ENCODE measurements around the gene UNC119B. TPM values are rescaled to one million over a fixed set of nuclear protein-coding genes. Genes with fewer than 3 reads are reported as not detected.

The UNC119B gene
- total RNA-seq, 4 donors from 2014 or later, result 44.1 to 65.3 (median 61.6) TPM

DNA sequence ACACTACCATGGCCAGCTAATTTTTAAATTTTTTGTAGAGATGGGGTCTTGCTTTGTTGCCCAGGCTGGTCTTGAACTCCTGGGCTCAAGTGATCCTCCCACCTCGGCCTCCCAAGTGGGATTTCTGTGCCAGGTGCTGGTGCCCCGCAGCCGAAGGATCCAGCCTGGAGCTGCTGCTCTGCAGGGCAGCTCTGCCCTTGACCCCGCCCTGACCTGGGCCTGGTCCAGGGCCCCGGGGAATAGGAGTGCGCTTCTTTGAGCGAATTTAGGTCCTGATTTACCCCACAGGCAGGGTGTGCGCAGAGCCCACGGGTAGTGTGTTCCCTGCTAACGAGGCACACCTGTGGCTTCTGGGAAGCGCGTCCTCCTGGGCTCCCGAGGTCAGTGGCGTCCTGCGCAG lies 30.6 kb downstream of the UNC119B start:
- DNase-seq, result no peak

DNA sequence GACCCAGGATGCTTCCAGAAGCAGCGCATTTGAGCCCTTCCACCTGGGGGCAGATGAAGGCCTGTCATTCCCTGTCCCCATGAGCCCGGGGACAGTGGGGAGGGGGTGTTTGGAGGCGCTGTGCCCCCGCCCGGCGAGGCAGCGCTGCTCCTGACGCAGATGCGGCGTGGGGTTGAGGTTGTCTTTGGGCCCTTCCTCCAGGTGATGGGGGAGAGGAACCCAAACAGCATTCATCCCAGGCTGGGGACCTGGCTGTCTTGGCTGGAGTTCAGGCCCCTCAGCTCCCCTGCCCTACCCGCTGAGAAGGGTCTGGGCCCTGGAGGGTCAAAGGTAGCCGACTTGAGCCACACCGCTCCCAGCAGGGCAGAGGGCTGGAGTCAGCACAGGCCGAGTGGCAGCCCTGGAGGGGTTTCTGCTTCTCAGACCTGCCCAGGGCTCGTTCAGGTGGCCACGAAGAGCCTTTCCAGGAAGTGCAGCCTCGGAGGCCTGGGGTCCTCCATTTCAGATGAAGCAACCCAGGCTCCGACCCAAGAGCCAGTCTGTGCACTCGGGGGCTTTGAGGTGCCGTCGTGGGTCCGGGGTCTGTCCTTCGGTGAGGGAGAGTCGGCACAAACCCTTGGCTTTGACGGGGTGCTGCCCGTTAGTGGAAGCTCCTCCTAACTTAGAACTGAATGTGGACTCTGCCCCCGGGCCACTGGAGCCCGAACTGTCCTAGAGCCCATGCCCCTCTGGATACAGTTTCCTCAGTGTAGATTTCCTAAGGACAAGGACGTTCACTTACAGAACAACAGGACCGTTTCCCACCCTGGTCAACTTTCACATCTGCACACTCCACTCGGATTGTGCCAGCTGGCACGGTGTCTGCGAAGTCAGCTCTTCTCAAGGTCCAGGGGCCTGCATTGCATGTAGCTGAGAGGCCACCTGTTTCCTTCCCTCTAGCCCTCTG lies 31.5 kb downstream of the UNC119B start:
- WGBS, 2 donors, result 76 to 81% methylated on average over 14 to 21 of the region's 33 CpGs
- TF ChIP-seq, protein P1, sequence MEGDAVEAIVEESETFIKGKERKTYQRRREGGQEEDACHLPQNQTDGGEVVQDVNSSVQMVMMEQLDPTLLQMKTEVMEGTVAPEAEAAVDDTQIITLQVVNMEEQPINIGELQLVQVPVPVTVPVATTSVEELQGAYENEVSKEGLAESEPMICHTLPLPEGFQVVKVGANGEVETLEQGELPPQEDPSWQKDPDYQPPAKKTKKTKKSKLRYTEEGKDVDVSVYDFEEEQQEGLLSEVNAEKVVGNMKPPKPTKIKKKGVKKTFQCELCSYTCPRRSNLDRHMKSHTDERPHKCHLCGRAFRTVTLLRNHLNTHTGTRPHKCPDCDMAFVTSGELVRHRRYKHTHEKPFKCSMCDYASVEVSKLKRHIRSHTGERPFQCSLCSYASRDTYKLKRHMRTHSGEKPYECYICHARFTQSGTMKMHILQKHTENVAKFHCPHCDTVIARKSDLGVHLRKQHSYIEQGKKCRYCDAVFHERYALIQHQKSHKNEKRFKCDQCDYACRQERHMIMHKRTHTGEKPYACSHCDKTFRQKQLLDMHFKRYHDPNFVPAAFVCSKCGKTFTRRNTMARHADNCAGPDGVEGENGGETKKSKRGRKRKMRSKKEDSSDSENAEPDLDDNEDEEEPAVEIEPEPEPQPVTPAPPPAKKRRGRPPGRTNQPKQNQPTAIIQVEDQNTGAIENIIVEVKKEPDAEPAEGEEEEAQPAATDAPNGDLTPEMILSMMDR (IDR thresholded peaks at IDR 0.05), result no peak
- TF ChIP-seq POLR2A (IDR thresholded peaks at IDR 0.05), result no peak
- no peak overlapping the region for H3K4me3 ChIP-seq (replicated peaks in 1 of 3)
- H3K9me3 ChIP-seq, result no peaks in the 10 kb centered on the region
- H3K27ac ChIP-seq, result no peak overlapping the region
- H3K36me3 ChIP-seq, result peaks cover 5 to 14% of the 10 kb centered on the region in 2 donors
- no peaks in the 10 kb centered on the region for H3K27me3 ChIP-seq
- DNase-seq, result peak in 1 of 2 donors; percentile 19
- no peaks in the 10 kb centered on the region for H3K4me1 ChIP-seq
- intact Hi-C loops (cut with DNase I), result no loop called here

More for the DNA sequence above, 30.6 kb downstream of the UNC119B start:
- no peak overlapping the region for H3K27ac ChIP-seq
- no peaks in the 10 kb centered on the region for H3K27me3 ChIP-seq
- H3K4me3 ChIP-seq (replicated peaks in 1 of 3), result no peak overlapping the region
- H3K9me3 ChIP-seq, result no peaks in the 10 kb centered on the region
- WGBS, 2 donors, result 92 to 98% methylated on average over 13 to 14 of the region's 15 CpGs
- no peaks in the 10 kb centered on the region for H3K4me1 ChIP-seq
- TF ChIP-seq, protein P1 (IDR thresholded peaks at IDR 0.05), result no peak
- no peak for TF ChIP-seq POLR2A (IDR thresholded peaks at IDR 0.05)
- H3K36me3 ChIP-seq, result peaks cover 5 to 14% of the 10 kb centered on the region in 2 donors
- intact Hi-C loops (cut with DNase I), result no loop called here

- H3K27me3 ChIP-seq, result no peaks in the 10 kb centered on the region
- no peaks in the 10 kb centered on the region for H3K4me1 ChIP-seq
- no peak overlapping the region for H3K27ac ChIP-seq
- no peak for DNase-seq
- no peak for TF ChIP-seq POLR2A (IDR thresholded peaks at IDR 0.05)
- TF ChIP-seq, protein P1 (IDR thresholded peaks at IDR 0.05), result no peak
- WGBS, 2 donors, result 90 to 92% methylated on average over 15 of the region's 15 CpGs
- no peaks in the 10 kb centered on the region for H3K36me3 ChIP-seq
- no peak overlapping the region for H3K4me3 ChIP-seq (replicated peaks in 1 of 3)
- intact Hi-C loops (cut with DNase I), result no loop called here
- H3K9me3 ChIP-seq, result no peaks in the 10 kb centered on the region
Measured at GRCh38 chr12:120744922-120745493, 34.8 kb downstream of the UNC119B start.

DNA sequence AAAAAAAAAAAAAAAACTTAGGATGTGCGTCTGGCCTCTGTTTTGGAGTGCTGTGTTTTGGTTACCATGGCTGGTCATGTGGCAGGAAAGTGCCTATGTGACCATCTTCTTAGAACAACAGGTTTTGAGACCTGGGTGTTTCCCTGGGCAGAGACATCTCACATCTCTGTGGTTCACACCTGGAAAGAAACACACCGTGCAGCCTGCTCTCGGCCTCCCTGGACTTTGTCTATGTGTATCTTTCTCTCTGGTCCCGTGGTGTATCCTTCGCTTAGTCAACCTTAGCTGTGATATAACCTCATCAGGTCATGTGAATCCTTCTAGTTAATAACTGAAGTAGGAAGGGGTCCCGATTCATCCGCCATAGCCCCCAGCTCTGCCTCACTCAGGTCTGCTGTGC lies 38.0 kb downstream of the UNC119B start:
- Histone ChIP-seq H3K27me3 (no peaks in the 10 kb centered on the region), H3K36me3 (no peaks in the 10 kb centered on the region), H3K4me3 (replicated peaks in 1 of 3) (no peak overlapping the region), H3K4me1 (no peaks in the 10 kb centered on the region), H3K27ac (no peak overlapping the region), H3K9me3 (no peaks in the 10 kb centered on the region)
- WGBS, 2 donors, result 78 to 81% methylated on average over 7 of the region's 7 CpGs
- TF ChIP-seq, protein P1 (IDR thresholded peaks at IDR 0.05), result no peak
- TF ChIP-seq POLR2A (IDR thresholded peaks at IDR 0.05), result no peak
- DNase-seq, result no peak
- intact Hi-C loops (cut with DNase I), result no loop called here

DNA sequence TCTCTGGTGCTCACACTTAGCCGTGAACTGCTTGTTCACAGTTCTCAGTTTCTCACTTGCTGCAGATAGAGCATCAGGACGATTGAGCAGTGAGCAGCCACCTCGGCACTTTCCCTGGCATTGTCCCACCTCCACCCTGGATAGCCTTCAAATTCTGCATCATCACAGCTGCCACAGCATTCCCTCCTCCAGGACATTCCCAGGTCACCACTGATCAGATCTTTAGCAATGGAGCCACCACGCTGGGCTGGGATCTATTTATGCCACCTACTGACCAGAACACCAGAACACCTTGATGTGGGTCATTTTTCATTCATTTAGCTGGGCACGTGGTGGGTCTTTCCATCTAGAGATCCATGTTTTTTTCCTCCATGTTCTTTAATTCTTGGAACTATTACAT lies 39.0 kb downstream of the UNC119B start:
- Histone ChIP-seq H3K4me1 (no peaks in the 10 kb centered on the region), H3K36me3 (no peaks in the 10 kb centered on the region), H3K27ac (no peak overlapping the region), H3K9me3 (no peaks in the 10 kb centered on the region), H3K27me3 (no peaks in the 10 kb centered on the region), H3K4me3 (replicated peaks in 1 of 3) (no peak overlapping the region)
- intact Hi-C loops (cut with DNase I), result no loop called here
- 85 to 88% methylated on average over 5 of the region's 5 CpGs for WGBS, 2 donors
- DNase-seq, result no peak
- TF ChIP-seq, protein P1 (IDR thresholded peaks at IDR 0.05), result no peak
- no peak for TF ChIP-seq POLR2A (IDR thresholded peaks at IDR 0.05)
